GM06990 (cell line): ENCODE data around the gene DCXR.

Experiments used
- DNase-seq: peaks from one replicate; pipeline ENCODE4 v3.0.0-alpha.2; 2011; ENCODE audit not compliant: insufficient read length; ENCODE audit errors: extremely low read depth
- H3K27me3 ChIP-seq: replicated peaks from 2 replicates; pipeline ENCODE4 v1.6.0; 2011; ENCODE audit warnings: low read length; ENCODE audit not compliant: control insufficient read depth, insufficient read depth
- H3K36me3 ChIP-seq: 2 replicates; pipeline ENCODE4 v1.5.1; 2011; ENCODE audit warnings: low read length; ENCODE audit not compliant: control insufficient read depth, insufficient read depth
- H3K4me3 ChIP-seq: replicated peaks from 2 replicates; pipeline ENCODE4 v1.5.1; 2011; ENCODE audit warnings: low read depth, mild to moderate bottlenecking, control low read depth, low read length
- CTCF ChIP-seq: IDR thresholded peaks from 2 replicates; pipeline ENCODE4 v1.5.1; 2011; ENCODE audit warnings: low read length, control low read depth, mild to moderate bottlenecking, inconsistent platforms; ENCODE audit not compliant: insufficient read depth, poor library complexity, severe bottlenecking

DCXR gene

DNA sequence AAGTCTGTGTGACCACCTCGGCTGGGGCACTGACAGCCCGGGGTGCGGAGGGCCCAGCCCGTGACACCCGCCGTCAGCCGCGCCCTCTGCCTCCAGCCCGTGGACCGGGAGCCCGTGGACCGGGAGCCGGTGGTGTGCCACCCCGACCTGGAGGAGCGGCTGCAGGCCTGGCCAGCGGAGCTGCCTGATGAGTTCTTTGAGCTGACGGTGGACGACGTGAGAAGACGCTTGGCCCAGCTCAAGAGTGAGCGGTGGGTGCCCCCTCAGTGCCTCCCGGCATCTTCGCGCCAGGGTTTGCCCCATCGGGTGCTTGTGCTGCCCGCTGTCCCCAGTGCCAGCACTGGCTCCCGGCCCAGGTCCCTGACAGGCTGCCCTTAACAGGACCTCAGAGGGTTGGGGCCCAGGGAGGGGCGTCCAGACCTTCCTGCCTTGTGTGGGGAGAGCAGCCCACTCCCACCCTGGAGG, 28.5 kb downstream of the DCXR start:
- DNase-seq: no peak
- H3K36me3 ChIP-seq: peaks cover 2% of the 10 kb centered on the region

GRCh38 chr17:82008258-82008940, 29.1 kb downstream of the DCXR start:
- TF ChIP-seq CTCF: no peak

More for the DNA sequence above, 28.5 kb downstream of the DCXR start:
- Histone ChIP-seq H3K4me3 (no peak overlapping the region), H3K27me3 (no peaks in the 10 kb centered on the region)
- TF ChIP-seq CTCF: no peak

DNA sequence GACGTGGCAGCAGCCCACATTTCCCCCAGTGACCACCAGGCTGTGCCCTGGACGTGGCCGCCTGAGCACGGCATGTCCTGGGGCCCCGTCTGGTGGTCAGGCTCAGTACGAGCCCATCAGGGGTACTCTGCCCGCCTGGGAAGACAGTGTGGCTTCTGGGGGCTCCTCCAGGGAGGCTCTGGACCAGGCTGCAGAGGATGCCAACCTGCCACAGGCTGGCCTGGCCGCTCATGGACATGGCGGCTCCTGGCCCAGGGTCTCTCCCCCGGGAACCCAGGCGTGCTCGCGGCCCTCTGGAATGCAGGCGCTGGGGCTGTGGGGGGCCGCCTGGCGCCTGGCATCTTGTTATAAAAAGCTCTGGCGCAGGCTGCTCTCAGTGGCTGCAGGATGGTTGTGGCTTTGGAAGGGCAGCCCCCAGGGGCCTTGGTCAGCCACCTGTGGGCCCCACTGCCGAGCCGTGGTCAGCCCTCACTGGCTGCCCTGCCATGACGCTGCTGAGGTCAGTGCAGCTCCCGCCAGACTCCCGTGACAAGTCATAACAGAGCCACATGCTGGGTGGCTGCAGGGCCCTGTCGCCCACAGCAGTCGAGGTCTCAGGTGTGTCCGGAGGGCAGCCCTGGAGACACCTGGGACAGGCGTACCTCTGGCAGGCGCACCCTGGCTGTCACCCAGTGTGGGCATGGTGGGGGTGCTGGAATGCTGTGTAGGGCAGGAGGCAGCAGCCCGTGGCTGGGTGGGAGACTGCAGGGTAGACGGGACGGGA, 29.8 kb downstream of the DCXR start:
- Histone ChIP-seq H3K36me3 (peaks cover 2% of the 10 kb centered on the region), H3K27me3 (no peaks in the 10 kb centered on the region), H3K4me3 (no peak overlapping the region)
- no peak for DNase-seq
- TF ChIP-seq CTCF: no peak

More at GRCh38 chr17:82008258-82008940, 29.1 kb downstream of the DCXR start:
- peaks cover 2% of the 10 kb centered on the region for H3K36me3 ChIP-seq
- no peak overlapping the region for H3K4me3 ChIP-seq
- no peak for DNase-seq
- H3K27me3 ChIP-seq: no peaks in the 10 kb centered on the region

DNA sequence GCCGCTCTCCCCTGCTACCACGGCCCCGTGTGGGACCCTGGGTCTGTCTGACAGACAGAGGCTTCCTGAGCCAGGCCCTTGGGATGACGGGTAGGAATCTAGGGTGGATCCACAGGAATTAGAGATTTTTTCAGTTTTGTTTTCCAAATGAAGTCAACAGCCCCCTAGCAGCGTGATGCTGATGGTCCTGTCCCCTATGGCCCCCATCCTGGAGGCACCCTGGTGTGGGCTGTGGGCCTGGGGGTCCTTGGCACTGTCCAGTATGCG, 30.3 kb downstream of the DCXR start:
- H3K27me3 ChIP-seq: no peaks in the 10 kb centered on the region
- TF ChIP-seq CTCF: no peak
- DNase-seq: no peak

GRCh38 chr17:82006468-82007227, 30.8 kb downstream of the DCXR start:
- Histone ChIP-seq H3K4me3 (no peak overlapping the region), H3K36me3 (peaks cover 2% of the 10 kb centered on the region; the same call in 1 of the 2 replicates), H3K27me3 (no peaks in the 10 kb centered on the region)
- DNase-seq: no peak
- no peak for TF ChIP-seq CTCF

More for the DNA sequence above, 30.3 kb downstream of the DCXR start:
- Histone ChIP-seq H3K4me3 (no peak overlapping the region), H3K36me3 (peaks cover 2% of the 10 kb centered on the region)
